ENCODE data around the gene SHROOM3.

The SHROOM3 gene

GRCh38 chr4:76781698-76782595 is 346.9 kb downstream of the SHROOM3 start:
- Histone ChIP-seq H3K9me3 (ENCODE audit: control insufficient read depth, insufficient read depth, low read length) (no peaks in the 10 kb centered on the region), H3K36me3 (ENCODE audit: control insufficient read depth, insufficient read depth, low read length) (peaks cover 10% of the 10 kb centered on the region), H3K4me3 (ENCODE audit: low read depth, low read length) (no peak overlapping the region), H3K9ac (ENCODE audit: low read depth, low read length) (no peak overlapping the region), H3K27me3 (ENCODE audit: control insufficient read depth, insufficient read depth, low read length) (no peaks in the 10 kb centered on the region), H3K4me1 (ENCODE audit: control insufficient read depth, insufficient read depth, low read length) (peaks cover 11% of the 10 kb centered on the region)

- Histone ChIP-seq H3K9ac (ENCODE audit: low read depth, low read length) (no peak overlapping the region), H3K4me3 (ENCODE audit: low read depth, low read length) (no peak overlapping the region), H3K4me1 (ENCODE audit: control insufficient read depth, insufficient read depth, low read length) (peaks cover 11% of the 10 kb centered on the region), H3K27me3 (ENCODE audit: control insufficient read depth, insufficient read depth, low read length) (no peaks in the 10 kb centered on the region), H3K36me3 (ENCODE audit: control insufficient read depth, insufficient read depth, low read length) (peaks cover 10% of the 10 kb centered on the region), H3K9me3 (ENCODE audit: control insufficient read depth, insufficient read depth, low read length) (no peaks in the 10 kb centered on the region)
These were observed 347.8 kb downstream of the SHROOM3 start for GRCh38 chr4:76782837-76783236.

DNA sequence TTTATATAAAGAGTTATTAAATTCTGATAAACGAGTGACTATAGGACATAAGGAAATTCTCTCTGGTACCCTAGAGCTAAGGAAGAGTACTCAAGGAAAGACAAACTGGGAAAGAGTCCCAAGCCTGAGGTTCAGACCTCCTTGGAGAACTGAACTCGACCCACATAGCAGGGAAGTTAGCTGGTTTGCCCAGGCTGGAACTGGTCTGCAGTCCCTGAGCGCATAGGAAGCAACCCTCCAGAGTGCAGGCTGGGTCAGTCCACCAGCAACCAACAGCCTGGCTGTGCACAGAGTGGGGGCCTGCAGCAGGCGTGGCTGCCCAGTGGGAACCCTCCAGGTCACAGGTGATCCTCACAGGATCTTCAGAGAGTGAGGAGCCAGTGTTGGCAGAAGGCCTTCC is 348.8 kb downstream of the SHROOM3 start:
- no peaks in the 10 kb centered on the region for H3K27me3 ChIP-seq (ENCODE audit: control insufficient read depth, insufficient read depth, low read length)
- H3K9ac ChIP-seq (ENCODE audit: low read depth, low read length) = no peak overlapping the region
- no peaks in the 10 kb centered on the region for H3K9me3 ChIP-seq (ENCODE audit: control insufficient read depth, insufficient read depth, low read length)
- peaks cover 11% of the 10 kb centered on the region for H3K4me1 ChIP-seq (ENCODE audit: control insufficient read depth, insufficient read depth, low read length)
- peaks cover 10% of the 10 kb centered on the region for H3K36me3 ChIP-seq (ENCODE audit: control insufficient read depth, insufficient read depth, low read length)
- no peak overlapping the region for H3K4me3 ChIP-seq (ENCODE audit: low read depth, low read length)

DNA sequence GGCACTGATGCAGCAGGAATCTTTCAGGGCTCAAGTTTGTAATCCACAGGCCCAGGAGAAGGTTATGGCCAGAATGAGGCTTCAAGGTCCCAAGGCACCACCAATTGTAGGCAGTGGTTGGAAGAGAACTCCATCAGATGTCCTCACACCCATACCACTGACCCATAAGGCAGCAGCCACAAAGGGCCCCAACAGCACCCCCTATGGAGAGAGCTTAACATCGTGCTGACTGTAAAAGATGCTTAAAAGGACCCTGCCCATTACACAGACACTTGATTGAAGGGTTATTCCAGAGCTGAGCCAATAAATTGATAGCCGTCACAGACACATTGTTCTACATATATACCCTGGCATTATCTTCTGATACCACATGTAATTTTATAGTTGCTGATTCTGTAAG is 349.2 kb downstream of the SHROOM3 start:
- Histone ChIP-seq H3K4me1 (ENCODE audit: control insufficient read depth, insufficient read depth, low read length) (peaks cover 11% of the 10 kb centered on the region), H3K27me3 (ENCODE audit: control insufficient read depth, insufficient read depth, low read length) (no peaks in the 10 kb centered on the region), H3K36me3 (ENCODE audit: control insufficient read depth, insufficient read depth, low read length) (peaks cover 9% of the 10 kb centered on the region), H3K9me3 (ENCODE audit: control insufficient read depth, insufficient read depth, low read length) (no peaks in the 10 kb centered on the region), H3K9ac (ENCODE audit: low read depth, low read length) (no peak overlapping the region), H3K4me3 (ENCODE audit: low read depth, low read length) (no peak overlapping the region)

GRCh38 chr4:76787898-76788297 is 352.9 kb downstream of the SHROOM3 start:
- no peaks in the 10 kb centered on the region for H3K9me3 ChIP-seq (ENCODE audit: control insufficient read depth, insufficient read depth, low read length)
- no peak overlapping the region for H3K4me3 ChIP-seq (ENCODE audit: low read depth, low read length)
- peaks cover 4% of the 10 kb centered on the region for H3K4me1 ChIP-seq (ENCODE audit: control insufficient read depth, insufficient read depth, low read length)
- no peak overlapping the region for H3K9ac ChIP-seq (ENCODE audit: low read depth, low read length)
- H3K36me3 ChIP-seq (ENCODE audit: control insufficient read depth, insufficient read depth, low read length) = no peaks in the 10 kb centered on the region
- no peaks in the 10 kb centered on the region for H3K27me3 ChIP-seq (ENCODE audit: control insufficient read depth, insufficient read depth, low read length)

GRCh38 chr4:76790377-76790776 is 355.3 kb downstream of the SHROOM3 start:
- H3K27me3 ChIP-seq (ENCODE audit: control insufficient read depth, insufficient read depth, low read length) = no peaks in the 10 kb centered on the region
- H3K4me1 ChIP-seq (ENCODE audit: control insufficient read depth, insufficient read depth, low read length) = no peaks in the 10 kb centered on the region
- no peaks in the 10 kb centered on the region for H3K36me3 ChIP-seq (ENCODE audit: control insufficient read depth, insufficient read depth, low read length)
- H3K9me3 ChIP-seq (ENCODE audit: control insufficient read depth, insufficient read depth, low read length) = no peaks in the 10 kb centered on the region
- H3K9ac ChIP-seq (ENCODE audit: low read depth, low read length) = no peak overlapping the region
- H3K4me3 ChIP-seq (ENCODE audit: low read depth, low read length) = no peak overlapping the region

GRCh38 chr4:76791479-76791878 is 356.4 kb downstream of the SHROOM3 start:
- Histone ChIP-seq H3K36me3 (ENCODE audit: control insufficient read depth, insufficient read depth, low read length) (no peaks in the 10 kb centered on the region), H3K9me3 (ENCODE audit: control insufficient read depth, insufficient read depth, low read length) (no peaks in the 10 kb centered on the region), H3K27me3 (ENCODE audit: control insufficient read depth, insufficient read depth, low read length) (no peaks in the 10 kb centered on the region), H3K4me3 (ENCODE audit: low read depth, low read length) (no peak overlapping the region), H3K4me1 (ENCODE audit: control insufficient read depth, insufficient read depth, low read length) (no peaks in the 10 kb centered on the region), H3K9ac (ENCODE audit: low read depth, low read length) (no peak overlapping the region)

DNA sequence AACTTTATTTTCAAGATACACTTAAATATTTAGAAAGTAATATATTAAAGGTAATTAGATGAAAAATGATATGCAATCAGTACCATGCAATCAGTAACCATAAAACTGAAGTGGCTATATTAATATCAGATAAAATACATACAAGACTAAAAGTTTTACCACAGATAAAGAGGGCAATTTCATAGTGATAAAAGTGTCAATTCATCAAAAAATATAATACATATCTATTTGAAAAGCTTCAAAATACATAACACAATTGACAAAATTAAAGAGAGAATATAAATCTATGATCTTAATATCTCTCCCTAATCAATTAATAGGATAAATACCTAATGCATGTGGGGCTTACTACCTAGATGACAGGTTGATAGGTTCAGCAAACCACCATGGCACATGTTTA is 357.4 kb downstream of the SHROOM3 start:
- H3K27me3 ChIP-seq (ENCODE audit: control insufficient read depth, insufficient read depth, low read length) = no peaks in the 10 kb centered on the region

GRCh38 chr4:76795243-76795642 is 360.2 kb downstream of the SHROOM3 start:
- Histone ChIP-seq H3K4me1 (ENCODE audit: control insufficient read depth, insufficient read depth, low read length) (no peaks in the 10 kb centered on the region), H3K4me3 (ENCODE audit: low read depth, low read length) (no peak overlapping the region), H3K9me3 (ENCODE audit: control insufficient read depth, insufficient read depth, low read length) (no peaks in the 10 kb centered on the region), H3K27me3 (ENCODE audit: control insufficient read depth, insufficient read depth, low read length) (peaks cover 4% of the 10 kb centered on the region), H3K9ac (ENCODE audit: low read depth, low read length) (no peak overlapping the region), H3K36me3 (ENCODE audit: control insufficient read depth, insufficient read depth, low read length) (no peaks in the 10 kb centered on the region)

More for the DNA sequence above, 357.4 kb downstream of the SHROOM3 start:
- H3K9me3 ChIP-seq (ENCODE audit: control insufficient read depth, insufficient read depth, low read length) = no peaks in the 10 kb centered on the region
- no peaks in the 10 kb centered on the region for H3K4me1 ChIP-seq (ENCODE audit: control insufficient read depth, insufficient read depth, low read length)
- no peak overlapping the region for H3K9ac ChIP-seq (ENCODE audit: low read depth, low read length)
- H3K4me3 ChIP-seq (ENCODE audit: low read depth, low read length) = no peak overlapping the region
- H3K36me3 ChIP-seq (ENCODE audit: control insufficient read depth, insufficient read depth, low read length) = no peaks in the 10 kb centered on the region

GRCh38 chr4:76799140-76799539 is 364.1 kb downstream of the SHROOM3 start:
- Histone ChIP-seq H3K9me3 (ENCODE audit: control insufficient read depth, insufficient read depth, low read length) (no peaks in the 10 kb centered on the region), H3K4me3 (ENCODE audit: low read depth, low read length) (no peak overlapping the region), H3K4me1 (ENCODE audit: control insufficient read depth, insufficient read depth, low read length) (peaks cover 13% of the 10 kb centered on the region), H3K9ac (ENCODE audit: low read depth, low read length) (no peak overlapping the region), H3K36me3 (ENCODE audit: control insufficient read depth, insufficient read depth, low read length) (no peaks in the 10 kb centered on the region), H3K27me3 (ENCODE audit: control insufficient read depth, insufficient read depth, low read length) (peaks cover 9% of the 10 kb centered on the region)

GRCh38 chr4:76799718-76800117 is 364.7 kb downstream of the SHROOM3 start:
- H3K4me1 ChIP-seq (ENCODE audit: control insufficient read depth, insufficient read depth, low read length) = peaks cover 13% of the 10 kb centered on the region

GRCh38 chr4:76800902-76801301 is 365.9 kb downstream of the SHROOM3 start:
- H3K27me3 ChIP-seq (ENCODE audit: control insufficient read depth, insufficient read depth, low read length) = peaks cover 9% of the 10 kb centered on the region
- no peak overlapping the region for H3K9ac ChIP-seq (ENCODE audit: low read depth, low read length)
- H3K4me3 ChIP-seq (ENCODE audit: low read depth, low read length) = no peak overlapping the region
- peaks cover 13% of the 10 kb centered on the region for H3K4me1 ChIP-seq (ENCODE audit: control insufficient read depth, insufficient read depth, low read length)
- no peaks in the 10 kb centered on the region for H3K9me3 ChIP-seq (ENCODE audit: control insufficient read depth, insufficient read depth, low read length)
- no peaks in the 10 kb centered on the region for H3K36me3 ChIP-seq (ENCODE audit: control insufficient read depth, insufficient read depth, low read length)

More at GRCh38 chr4:76799718-76800117, 364.7 kb downstream of the SHROOM3 start:
- Histone ChIP-seq H3K9me3 (ENCODE audit: control insufficient read depth, insufficient read depth, low read length) (no peaks in the 10 kb centered on the region), H3K27me3 (ENCODE audit: control insufficient read depth, insufficient read depth, low read length) (peaks cover 9% of the 10 kb centered on the region), H3K9ac (ENCODE audit: low read depth, low read length) (no peak overlapping the region), H3K36me3 (ENCODE audit: control insufficient read depth, insufficient read depth, low read length) (no peaks in the 10 kb centered on the region), H3K4me3 (ENCODE audit: low read depth, low read length) (no peak overlapping the region)
